GM19467 (cell line): Measurements from ENCODE around the gene NSG2.

Source experiments
- ATAC-seq: cut with Tn5 transposase; IDR thresholded peaks from one replicate; pipeline ENCODE4 v1.9.1; 2021; ENCODE audit warnings: mild to moderate bottlenecking, moderate library complexity; ENCODE audit not compliant: unreplicated experiment

NSG2 gene

GRCh38 chr5:174147551-174147950 lies 102.0 kb downstream of the NSG2 start:
- ATAC-seq, result no peak

- no peak for ATAC-seq
These were observed 103.2 kb downstream of the NSG2 start for GRCh38 chr5:174148721-174149120.

DNA sequence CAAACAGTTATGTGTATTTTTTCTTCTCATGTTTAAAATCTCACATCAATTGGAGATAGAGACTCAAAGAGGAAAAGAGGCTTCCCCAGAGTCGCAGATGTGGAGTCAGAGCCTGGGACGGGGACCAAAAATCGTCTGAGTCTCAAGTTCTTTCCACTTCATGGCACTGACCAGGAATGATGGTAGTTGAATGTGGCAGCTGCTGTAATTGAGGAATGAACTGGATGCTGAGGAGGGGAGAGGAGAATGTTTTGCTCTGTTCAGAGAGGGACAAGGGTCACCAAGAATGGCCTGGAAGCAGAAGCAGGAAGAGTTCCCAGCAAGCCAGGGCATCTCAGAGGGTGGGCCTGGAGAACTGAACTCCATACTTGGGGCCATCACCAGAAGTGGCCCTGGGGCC lies 103.9 kb downstream of the NSG2 start:
- ATAC-seq, result no peak

DNA sequence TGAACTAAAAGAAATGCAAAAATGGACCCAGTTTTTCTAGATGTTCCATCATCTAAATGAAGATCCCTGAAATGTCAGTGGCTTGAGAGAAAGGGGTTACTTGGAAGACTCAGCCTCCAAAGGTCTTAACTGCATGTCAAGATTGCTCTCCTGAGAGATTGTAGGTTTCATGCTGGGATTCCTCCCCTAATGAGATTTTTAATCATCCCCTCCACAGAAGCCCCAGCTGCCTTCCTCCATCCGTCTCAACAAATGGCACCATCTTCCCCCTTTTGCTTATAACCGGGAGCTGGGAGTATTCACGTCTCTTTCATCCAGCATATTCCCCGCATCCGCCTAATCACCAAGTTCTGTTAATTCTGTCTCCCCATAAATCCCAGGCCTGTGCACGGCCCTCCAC lies 104.5 kb downstream of the NSG2 start:
- no peak for ATAC-seq

DNA sequence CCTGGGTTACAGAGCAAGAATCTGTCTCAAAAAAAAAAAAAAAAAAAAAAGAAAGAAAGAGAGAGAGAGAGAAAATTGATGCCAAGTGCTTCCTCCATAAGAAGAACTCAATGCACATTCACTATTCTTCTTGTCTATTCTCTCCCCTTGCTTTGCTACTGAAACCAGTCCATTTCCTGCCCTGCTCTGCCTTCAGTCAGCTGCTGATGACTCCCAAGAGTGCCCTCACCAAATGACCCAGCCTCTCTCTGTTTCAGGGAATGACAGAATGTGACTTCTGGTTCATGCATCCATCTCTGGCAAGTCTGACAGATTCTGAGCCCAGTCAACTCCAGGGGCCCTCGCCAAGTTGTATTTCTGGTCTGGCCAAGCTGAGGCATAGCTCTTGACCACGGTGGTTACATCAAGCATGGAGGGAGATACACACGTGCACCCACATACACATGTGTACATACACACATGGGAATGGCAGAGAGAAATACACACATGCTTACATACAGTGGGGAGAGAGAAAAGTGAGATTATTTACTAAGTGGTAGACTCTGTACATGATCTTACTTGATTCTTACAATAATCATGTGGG lies 106.2 kb downstream of the NSG2 start:
- no peak for ATAC-seq

DNA sequence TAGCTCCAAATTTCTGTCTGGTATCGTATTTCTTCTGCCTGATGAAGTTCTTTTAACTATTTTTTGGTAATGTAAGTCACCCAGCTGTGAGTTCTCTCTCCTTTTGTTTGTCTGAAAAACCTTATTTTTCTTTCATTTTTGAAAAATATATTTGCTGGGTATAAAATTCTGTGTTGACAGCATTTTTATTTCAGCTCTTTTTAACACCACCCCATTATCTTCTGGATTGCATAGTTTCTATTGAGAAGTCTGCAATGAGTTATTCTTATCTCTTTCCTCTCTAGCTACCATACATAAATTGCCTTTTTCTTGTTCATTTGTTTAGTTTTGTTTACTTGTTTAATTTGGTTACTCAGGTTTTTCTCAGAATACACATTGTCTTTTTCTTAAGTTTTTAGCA lies 109.1 kb downstream of the NSG2 start:
- ATAC-seq, result no peak

- no peak for ATAC-seq
These were observed 109.8 kb downstream of the NSG2 start for GRCh38 chr5:174155281-174155680.

DNA sequence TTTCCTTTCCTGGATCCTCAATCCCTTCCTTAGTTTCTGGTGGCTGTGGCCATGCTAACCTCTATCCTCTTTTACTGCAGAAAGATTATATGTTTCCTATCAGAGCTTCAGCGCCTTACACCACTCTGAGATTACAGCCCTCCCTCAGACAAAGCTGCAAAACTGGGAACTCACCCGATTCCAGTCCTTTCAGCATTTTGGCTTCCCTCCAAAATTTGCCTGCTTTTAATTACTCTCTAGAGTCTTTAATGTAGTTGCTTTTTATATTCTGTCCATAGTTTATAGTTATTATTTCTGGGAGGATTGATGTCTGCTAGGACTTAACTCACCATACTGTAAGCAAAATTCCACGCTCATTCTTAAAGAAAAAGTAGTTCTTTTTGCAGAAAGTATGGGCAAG lies 110.2 kb downstream of the NSG2 start:
- no peak for ATAC-seq

DNA sequence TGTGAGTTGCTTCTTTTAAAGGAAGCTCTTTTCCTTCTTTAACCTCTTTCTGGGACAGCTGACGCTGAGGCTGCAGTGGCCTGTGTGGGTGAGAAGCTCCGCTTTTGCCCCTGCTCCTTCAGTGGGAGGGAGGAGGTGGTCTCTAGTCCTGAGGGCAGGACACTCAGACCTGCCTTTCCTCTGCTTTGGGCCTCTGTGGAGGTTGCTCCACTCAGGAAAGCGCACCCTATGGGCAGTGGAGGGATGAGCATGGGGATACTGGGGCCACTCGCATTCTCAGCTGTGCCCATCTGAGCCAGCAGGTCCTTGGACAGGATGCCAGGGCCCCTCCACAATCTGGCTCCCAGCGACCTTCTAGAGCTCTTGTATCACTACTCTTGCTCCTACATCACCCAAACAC lies 111.5 kb downstream of the NSG2 start:
- ATAC-seq, result no peak
